Measurements from ENCODE around the gene MRPS22.

GRCh38 chr3:139310474-139310933 is 33.3 kb upstream of the MRPS22 start:
- TF ChIP-seq CREB1 (IDR thresholded peaks at IDR 0.05): no peak
- TF ChIP-seq JUN (IDR thresholded peaks at IDR 0.05; ENCODE audit: low read depth, low read length): no peak
- no peak for TF ChIP-seq NRF1 (IDR thresholded peaks at IDR 0.05; ENCODE audit: low read depth, low read length)
- TF ChIP-seq GTF2F1 (IDR thresholded peaks at IDR 0.05; ENCODE audit: borderline replicate concordance, low read depth, low read length): no peak
- no peak for TF ChIP-seq POLR2AphosphoS5 (IDR thresholded peaks at IDR 0.05; ENCODE audit: low read depth, low read length)
- no peak for TF ChIP-seq BCL11A (IDR thresholded peaks at IDR 0.05; ENCODE audit: low read depth in 2 of 2, low read length in 2 of 2)
- TF ChIP-seq CTCF (IDR thresholded peaks at IDR 0.05; ENCODE audit: control extremely low read depth in 1 of 3, insufficient read depth in 1 of 3, low read depth in 1 of 3, low read length in 3 of 3): no peak
- no peak for TF ChIP-seq CHD1 (IDR thresholded peaks at IDR 0.05; ENCODE audit: low read depth, low read length)
- TF ChIP-seq KDM1A (IDR thresholded peaks at IDR 0.05; ENCODE audit: borderline replicate concordance, low read length): no peak

All from H1 (cell line).